GM12878 (cell line): ENCODE results near the gene PSMC4.

Source experiments
- CBX5 ChIP-seq: sonication (generic); IDR thresholded peaks from 2 replicates; pipeline ENCODE4 v1.6.1; 2016; ENCODE audit warnings: low read depth, moderate library complexity, mild to moderate bottlenecking, inconsistent platforms
- NR2C1 ChIP-seq: fragments of 450-650 bp; IDR thresholded peaks from 2 replicates; pipeline ENCODE4 v1.6.1; 2017; ENCODE audit warnings: antibody characterized with exemption, mild to moderate bottlenecking, moderate library complexity
- POLR2A ChIP-seq: IDR thresholded peaks from 2 replicates; pipeline ENCODE4 v1.6.1; 2011; ENCODE audit warnings: low read depth, mild to moderate bottlenecking, low read length
- TF ChIP-seq, protein P1 (sequence below), 3 experiments: IDR thresholded peaks in 2 of 3; conservative IDR thresholded peaks in 1 of 3; 2 replicates each; pipeline ENCODE4 v1.5.1; 2011; ENCODE audit warnings: low read depth in 3 of 3, low read length in 3 of 3, mild to moderate bottlenecking in 3 of 3, control low read depth in 2 of 3, moderate library complexity in 2 of 3, inconsistent platforms in 1 of 3, mixed read lengths in 1 of 3; ENCODE audit not compliant: control insufficient read depth in 2 of 3, insufficient read depth in 1 of 3; ENCODE audit errors: extremely low read depth in 1 of 3

DNA sequence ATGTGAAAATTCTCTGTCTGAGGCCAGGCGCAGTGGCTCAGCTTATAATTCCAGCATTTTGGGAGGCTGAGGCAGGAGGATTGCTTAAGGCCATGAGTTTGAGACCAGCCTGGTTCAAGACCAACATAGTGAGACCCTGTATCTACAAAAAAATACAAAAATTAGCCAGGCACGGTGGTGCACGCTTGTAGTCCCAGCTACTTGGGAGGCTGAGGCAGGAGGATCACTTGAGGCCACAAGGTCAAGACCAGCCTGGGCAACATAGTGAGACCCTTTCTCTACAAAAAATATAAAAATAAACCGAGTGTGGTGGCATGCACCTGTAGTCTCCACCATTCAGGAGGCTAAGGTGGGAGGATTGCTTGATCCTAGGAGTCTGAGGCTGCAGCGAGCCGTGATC is 34.3 kb upstream of the PSMC4 start:
- TF ChIP-seq POLR2A (no peak), CBX5 (no peak), NR2C1 (no peak)
- TF ChIP-seq, protein P1, sequence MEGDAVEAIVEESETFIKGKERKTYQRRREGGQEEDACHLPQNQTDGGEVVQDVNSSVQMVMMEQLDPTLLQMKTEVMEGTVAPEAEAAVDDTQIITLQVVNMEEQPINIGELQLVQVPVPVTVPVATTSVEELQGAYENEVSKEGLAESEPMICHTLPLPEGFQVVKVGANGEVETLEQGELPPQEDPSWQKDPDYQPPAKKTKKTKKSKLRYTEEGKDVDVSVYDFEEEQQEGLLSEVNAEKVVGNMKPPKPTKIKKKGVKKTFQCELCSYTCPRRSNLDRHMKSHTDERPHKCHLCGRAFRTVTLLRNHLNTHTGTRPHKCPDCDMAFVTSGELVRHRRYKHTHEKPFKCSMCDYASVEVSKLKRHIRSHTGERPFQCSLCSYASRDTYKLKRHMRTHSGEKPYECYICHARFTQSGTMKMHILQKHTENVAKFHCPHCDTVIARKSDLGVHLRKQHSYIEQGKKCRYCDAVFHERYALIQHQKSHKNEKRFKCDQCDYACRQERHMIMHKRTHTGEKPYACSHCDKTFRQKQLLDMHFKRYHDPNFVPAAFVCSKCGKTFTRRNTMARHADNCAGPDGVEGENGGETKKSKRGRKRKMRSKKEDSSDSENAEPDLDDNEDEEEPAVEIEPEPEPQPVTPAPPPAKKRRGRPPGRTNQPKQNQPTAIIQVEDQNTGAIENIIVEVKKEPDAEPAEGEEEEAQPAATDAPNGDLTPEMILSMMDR (IDR thresholded peaks at IDR 0.05 in 2 of 3, conservative IDR thresholded peaks at IDR 0.05 in 1 of 3; ENCODE audit: control insufficient read depth in 2 of 3, extremely low read depth in 1 of 3, insufficient read depth in 1 of 3, low read depth in 3 of 3, low read length in 3 of 3), result no peak
